ENCODE measurements around the gene ASAP2. TPM values are rescaled to one million over a fixed set of nuclear protein-coding genes. Genes with fewer than 3 reads are reported as not detected.

Gene ASAP2
- total RNA-seq, 2 experiments from 2014 or later = 0.21 to 0.26 TPM

DNA sequence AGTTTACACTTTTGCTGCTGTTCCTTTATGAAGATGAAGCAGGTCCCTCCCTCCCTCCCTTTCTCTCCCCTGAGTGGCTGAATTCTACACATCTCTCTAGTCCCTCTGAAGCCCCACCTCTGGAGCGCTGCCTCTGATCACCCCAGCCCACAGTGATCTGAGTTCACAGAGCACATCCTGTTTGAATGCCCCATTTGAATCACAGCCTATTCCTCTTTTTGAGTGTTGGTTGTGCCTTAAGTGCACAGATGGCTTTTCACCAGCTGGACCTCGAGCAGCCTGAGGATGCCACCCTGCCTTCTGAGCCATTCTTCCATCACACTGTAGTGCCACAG lies 129.6 kb downstream of the ASAP2 start:
- H3K4me1 Mint-ChIP-seq = peaks cover 19% of the 10 kb centered on the region
- peak; percentile 97 for ATAC-seq
- POLR2A ChIA-PET = no interaction called here

DNA sequence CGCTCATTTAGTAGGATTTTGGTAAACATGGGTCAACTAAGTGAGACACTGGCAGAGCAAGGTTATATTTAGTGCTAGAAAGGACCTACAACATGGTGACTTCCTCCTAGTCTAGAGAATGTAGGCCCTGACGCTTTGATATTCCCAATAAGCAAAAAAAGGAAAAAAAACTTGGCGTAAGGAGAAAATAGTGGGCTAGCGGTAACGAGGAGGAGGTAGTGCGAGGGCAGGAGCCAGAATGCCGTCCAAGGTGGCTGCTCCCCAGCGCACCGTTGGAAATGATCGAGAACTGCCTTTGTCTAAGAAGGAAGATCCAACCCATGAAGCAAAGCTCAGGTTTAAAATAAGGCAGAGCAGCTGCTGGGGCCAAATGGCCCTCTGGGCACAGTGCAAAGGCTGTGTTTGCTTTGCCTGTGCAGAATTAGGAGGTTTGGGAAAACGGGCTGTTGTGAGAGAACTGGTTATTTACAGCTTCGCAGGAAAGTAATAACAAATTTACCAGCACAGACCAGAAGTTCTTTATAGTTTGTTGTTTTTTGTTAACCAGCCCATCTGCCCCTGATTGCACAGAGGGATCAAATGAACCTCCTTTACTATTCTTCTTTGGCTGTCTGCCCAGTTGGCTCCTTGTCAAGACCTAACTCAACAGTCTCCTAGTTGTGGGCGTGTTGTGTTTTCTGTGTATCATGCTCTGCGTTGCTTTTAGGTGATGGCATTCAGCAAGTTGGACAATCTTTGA lies 130.1 kb downstream of the ASAP2 start:
- DNase-seq (peak; percentile 26), ATAC-seq (no peak)
- Mint-ChIP-seq H3K36me3 (ENCODE audit: low read depth) (no peaks in the 10 kb centered on the region), H3K27me3 (no peaks in the 10 kb centered on the region), H3K4me3 (no peak overlapping the region), H3K27ac (no peak overlapping the region), H3K4me1 (peaks cover 19% of the 10 kb centered on the region), H3K9me3 (ENCODE audit: low read depth) (no peaks in the 10 kb centered on the region)
- ChIA-PET CTCF (interaction anchor here (0.5 kb wide), 1 partner anchor 77 kb away, joined by 3 read pairs; no protein-coding TSS in a partner anchor), POLR2A (no interaction called here)
- intact Hi-C loops (cut with DNase I, micrococcal nuclease) = loop anchor here in 1 of 2 experiments (10.0 kb wide), 1 partner anchor 192 kb away; no protein-coding TSS in a partner anchor

More for the DNA sequence above, 129.6 kb downstream of the ASAP2 start:
- CTCF ChIA-PET = no interaction called here
- no peak overlapping the region for H3K4me3 Mint-ChIP-seq
- intact Hi-C loops (cut with DNase I, micrococcal nuclease) = loop anchor here in 1 of 2 experiments (10.0 kb wide), 1 partner anchor 191 kb away; no protein-coding TSS in a partner anchor
- no peak overlapping the region for H3K27ac Mint-ChIP-seq
- peak; percentile 60 for DNase-seq
- no peaks in the 10 kb centered on the region for H3K9me3 Mint-ChIP-seq (ENCODE audit: low read depth)
- H3K27me3 Mint-ChIP-seq = no peaks in the 10 kb centered on the region
- H3K36me3 Mint-ChIP-seq (ENCODE audit: low read depth) = no peaks in the 10 kb centered on the region

DNA sequence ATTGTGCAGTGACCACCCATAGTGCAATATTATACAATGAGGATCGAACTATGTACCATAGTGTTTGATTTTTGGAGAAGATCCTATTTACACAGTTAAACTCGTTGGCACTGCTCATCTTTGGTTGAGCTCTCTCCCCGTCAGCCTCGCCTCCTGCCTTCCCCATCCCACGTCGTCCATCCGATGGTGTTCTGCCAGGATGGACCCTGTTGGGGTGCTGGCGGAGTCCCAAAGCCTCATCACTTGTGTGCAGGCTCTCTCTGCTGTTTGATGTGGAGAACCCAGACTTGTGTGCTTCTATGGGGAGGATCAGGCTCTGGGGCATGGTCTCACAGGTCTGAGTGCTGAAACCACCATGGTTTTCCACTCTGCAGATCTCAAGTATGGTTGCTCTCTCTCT lies 131.3 kb downstream of the ASAP2 start:
- Mint-ChIP-seq H3K4me3 (no peak overlapping the region), H3K4me1 (peaks cover 19% of the 10 kb centered on the region), H3K27ac (no peak overlapping the region), H3K36me3 (ENCODE audit: low read depth) (no peaks in the 10 kb centered on the region), H3K27me3 (no peaks in the 10 kb centered on the region), H3K9me3 (ENCODE audit: low read depth) (no peaks in the 10 kb centered on the region)
- intact Hi-C loops (cut with DNase I, micrococcal nuclease) = loop anchor here in 1 of 2 experiments (10.0 kb wide), 1 partner anchor 193 kb away; no protein-coding TSS in a partner anchor
- no peak for ATAC-seq
- CTCF ChIA-PET = interaction anchor here (0.6 kb wide), 1 partner anchor 18 kb away, joined by 3 read pairs; no protein-coding TSS in a partner anchor
- POLR2A ChIA-PET = no interaction called here
- no peak for DNase-seq

DNA sequence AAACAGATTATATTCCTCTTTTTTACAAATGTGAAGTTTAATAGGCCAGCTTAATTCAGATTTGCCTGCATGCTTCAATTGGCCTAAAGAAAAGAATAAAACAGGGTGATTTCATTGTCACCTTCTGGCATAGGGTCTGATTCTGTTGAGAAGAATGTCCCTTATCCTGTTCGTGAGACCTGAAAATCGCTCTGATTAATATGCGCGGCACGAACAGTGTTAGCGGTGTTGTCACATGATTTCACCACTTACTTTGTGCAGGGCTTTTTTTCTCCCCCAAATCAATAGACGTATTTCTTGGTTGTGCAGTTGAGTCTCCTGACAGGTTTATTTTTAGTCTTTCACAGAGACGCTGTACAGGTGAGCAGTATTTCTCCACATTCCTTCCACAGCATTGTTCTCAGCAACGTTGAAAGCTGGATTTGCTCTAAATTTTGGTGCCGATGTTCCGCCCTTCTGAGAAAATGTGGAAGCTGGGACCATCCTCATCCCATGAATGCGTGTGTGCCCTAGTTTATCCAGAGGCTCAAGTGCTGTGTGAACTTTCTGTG lies 134.8 kb downstream of the ASAP2 start:
- no peak for DNase-seq
- no peak overlapping the region for H3K27ac Mint-ChIP-seq
- no peaks in the 10 kb centered on the region for H3K36me3 Mint-ChIP-seq (ENCODE audit: low read depth)
- ChIA-PET CTCF (interaction anchor here (0.5 kb wide), 1 partner anchor 458 kb away, joined by 3 read pairs; no protein-coding TSS in a partner anchor), POLR2A (no interaction called here)
- H3K27me3 Mint-ChIP-seq = no peaks in the 10 kb centered on the region
- no peaks in the 10 kb centered on the region for H3K9me3 Mint-ChIP-seq (ENCODE audit: low read depth)
- peaks cover 6% of the 10 kb centered on the region for H3K4me1 Mint-ChIP-seq
- H3K4me3 Mint-ChIP-seq = no peak overlapping the region
- ATAC-seq = no peak
- intact Hi-C loops (cut with DNase I, micrococcal nuclease) = no loop called here

DNA sequence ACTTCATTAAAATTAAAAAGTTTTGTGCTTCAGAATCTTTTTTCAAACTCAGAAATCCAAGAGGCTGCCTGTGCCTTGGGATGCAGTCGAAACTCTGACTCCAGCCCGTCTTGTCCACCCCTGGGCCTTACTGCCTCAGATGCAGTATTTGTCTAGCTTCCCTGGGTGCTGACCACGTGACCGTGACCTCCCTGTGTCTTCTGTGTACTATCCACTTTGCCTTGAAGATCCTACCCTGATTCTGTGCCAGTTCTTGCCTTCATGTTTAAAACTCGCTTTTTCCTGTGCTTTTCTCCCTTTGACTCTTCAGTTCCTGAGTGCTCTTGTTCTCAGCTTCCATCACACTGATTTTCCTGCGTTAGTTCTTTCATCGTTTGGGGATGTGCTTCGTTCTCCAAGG lies 136.0 kb downstream of the ASAP2 start:
- Mint-ChIP-seq H3K9me3 (ENCODE audit: low read depth) (no peaks in the 10 kb centered on the region), H3K36me3 (ENCODE audit: low read depth) (no peaks in the 10 kb centered on the region), H3K27ac (no peak overlapping the region), H3K4me1 (no peaks in the 10 kb centered on the region), H3K4me3 (no peak overlapping the region), H3K27me3 (no peaks in the 10 kb centered on the region)
- intact Hi-C loops (cut with DNase I, micrococcal nuclease) = no loop called here
- POLR2A ChIA-PET = no interaction called here
- ATAC-seq (no peak), DNase-seq (no peak)
- CTCF ChIA-PET = interaction anchor here (0.5 to 0.9 kb wide), 2 partner anchors 200 to 828 kb away, joined by 3 read pairs; no protein-coding TSS in a partner anchor

DNA sequence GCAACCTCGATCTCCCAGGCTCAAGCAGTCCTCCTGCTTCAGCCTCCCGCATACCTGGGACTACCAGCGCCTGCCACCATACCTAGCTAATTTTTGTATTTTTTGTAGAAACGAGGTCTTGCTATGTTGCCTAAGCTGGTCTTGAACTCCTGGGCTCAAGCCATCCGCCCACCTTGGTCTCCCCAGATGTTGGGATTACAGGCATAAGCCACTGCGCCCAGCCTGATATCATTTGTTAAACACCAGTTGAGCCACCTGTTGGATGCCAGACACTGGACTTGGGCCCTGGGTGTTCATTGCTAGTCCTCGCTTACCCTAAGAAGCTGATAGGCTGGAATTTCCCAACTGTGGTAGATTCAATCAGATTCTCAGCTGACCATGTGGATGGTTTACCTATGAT lies 136.9 kb downstream of the ASAP2 start:
- intact Hi-C loops (cut with DNase I, micrococcal nuclease) = no loop called here
- no peak overlapping the region for H3K27ac Mint-ChIP-seq
- no peak overlapping the region for H3K4me3 Mint-ChIP-seq
- no peaks in the 10 kb centered on the region for H3K4me1 Mint-ChIP-seq
- H3K36me3 Mint-ChIP-seq (ENCODE audit: low read depth) = no peaks in the 10 kb centered on the region
- no peaks in the 10 kb centered on the region for H3K9me3 Mint-ChIP-seq (ENCODE audit: low read depth)
- no peaks in the 10 kb centered on the region for H3K27me3 Mint-ChIP-seq
- ATAC-seq = no peak
- POLR2A ChIA-PET = no interaction called here
- DNase-seq = no peak
- CTCF ChIA-PET = no interaction called here

DNA sequence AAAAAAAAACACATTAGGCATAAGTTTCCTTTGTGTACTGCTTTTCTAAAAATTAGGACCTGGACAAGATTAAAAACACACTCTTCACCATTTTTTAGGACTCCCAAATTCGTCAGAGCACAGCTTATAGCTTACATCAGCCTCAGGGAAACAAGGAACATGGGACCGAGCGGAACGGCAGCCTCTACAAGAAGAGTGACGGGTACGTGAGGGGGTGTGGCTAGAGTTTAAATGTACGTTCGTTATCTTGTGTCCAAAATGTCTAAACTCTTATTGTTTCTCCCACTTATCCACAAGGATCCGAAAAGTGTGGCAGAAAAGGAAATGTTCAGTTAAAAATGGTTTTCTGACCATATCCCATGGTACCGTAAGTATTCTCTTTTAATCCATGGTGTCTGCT lies 137.8 kb downstream of the ASAP2 start:
- ChIA-PET CTCF (no interaction called here), POLR2A (no interaction called here)
- no peaks in the 10 kb centered on the region for H3K36me3 Mint-ChIP-seq (ENCODE audit: low read depth)
- H3K27me3 Mint-ChIP-seq = no peaks in the 10 kb centered on the region
- ATAC-seq (no peak), DNase-seq (no peak)
- intact Hi-C loops (cut with DNase I, micrococcal nuclease) = no loop called here
- no peaks in the 10 kb centered on the region for H3K9me3 Mint-ChIP-seq (ENCODE audit: low read depth)
- H3K4me3 Mint-ChIP-seq = no peak overlapping the region
- H3K27ac Mint-ChIP-seq = no peak overlapping the region
- no peaks in the 10 kb centered on the region for H3K4me1 Mint-ChIP-seq

DNA sequence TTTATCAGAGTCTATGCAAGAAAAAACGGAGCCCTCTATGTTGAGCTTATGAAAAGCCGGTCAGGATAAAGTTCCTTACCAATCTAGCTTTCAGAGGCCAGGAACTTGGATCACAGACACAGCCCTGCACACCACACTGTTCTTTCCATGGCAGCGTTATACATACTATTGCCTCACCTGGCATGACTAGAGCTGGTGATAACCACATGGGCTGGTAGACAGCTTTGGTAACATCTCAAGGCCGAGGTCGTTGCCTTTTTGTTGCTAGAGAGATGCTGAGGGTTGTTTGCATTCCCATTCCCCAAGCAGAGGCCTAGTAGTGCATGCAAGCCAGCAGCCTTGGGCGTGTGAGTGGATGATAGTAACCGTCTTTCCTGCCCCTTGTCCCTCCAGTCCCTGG lies 138.7 kb downstream of the ASAP2 start:
- intact Hi-C loops (cut with DNase I, micrococcal nuclease) = no loop called here

DNA sequence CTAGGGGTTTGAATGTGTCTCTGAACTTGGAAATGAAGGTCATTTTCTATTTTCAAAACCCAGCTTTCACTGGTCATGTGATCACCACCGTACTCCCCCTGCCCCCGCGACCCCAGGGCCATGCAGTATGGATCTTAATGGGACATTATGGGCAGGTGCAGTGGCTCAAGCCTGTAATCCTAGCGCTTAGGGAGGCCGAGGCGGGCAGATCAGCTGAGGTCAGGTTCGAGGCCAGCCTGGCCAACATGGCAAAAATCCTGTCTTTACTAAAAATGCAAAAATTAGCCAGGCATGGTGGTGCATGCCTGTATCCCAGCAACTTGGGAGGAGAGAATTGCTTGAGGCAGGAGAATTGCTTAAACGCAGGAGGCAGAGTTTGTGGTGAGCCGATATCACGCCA lies 139.4 kb downstream of the ASAP2 start:
- ChIA-PET CTCF (interaction anchor here (0.6 kb wide), 1 partner anchor 1749 kb away, joined by 5 read pairs; no protein-coding TSS in a partner anchor), POLR2A (no interaction called here)
- ATAC-seq (no peak), DNase-seq (no peak)
- Mint-ChIP-seq H3K9me3 (ENCODE audit: low read depth) (no peaks in the 10 kb centered on the region), H3K27me3 (no peaks in the 10 kb centered on the region), H3K4me1 (no peaks in the 10 kb centered on the region), H3K27ac (no peak overlapping the region), H3K4me3 (no peak overlapping the region), H3K36me3 (ENCODE audit: low read depth) (no peaks in the 10 kb centered on the region)
- intact Hi-C loops (cut with DNase I, micrococcal nuclease) = no loop called here

More for the DNA sequence above, 138.7 kb downstream of the ASAP2 start:
- Mint-ChIP-seq H3K4me1 (no peaks in the 10 kb centered on the region), H3K36me3 (ENCODE audit: low read depth) (no peaks in the 10 kb centered on the region), H3K27me3 (no peaks in the 10 kb centered on the region), H3K27ac (no peak overlapping the region), H3K9me3 (ENCODE audit: low read depth) (no peaks in the 10 kb centered on the region), H3K4me3 (no peak overlapping the region)
- ATAC-seq = no peak
- ChIA-PET CTCF (no interaction called here), POLR2A (no interaction called here)
- no peak for DNase-seq

DNA sequence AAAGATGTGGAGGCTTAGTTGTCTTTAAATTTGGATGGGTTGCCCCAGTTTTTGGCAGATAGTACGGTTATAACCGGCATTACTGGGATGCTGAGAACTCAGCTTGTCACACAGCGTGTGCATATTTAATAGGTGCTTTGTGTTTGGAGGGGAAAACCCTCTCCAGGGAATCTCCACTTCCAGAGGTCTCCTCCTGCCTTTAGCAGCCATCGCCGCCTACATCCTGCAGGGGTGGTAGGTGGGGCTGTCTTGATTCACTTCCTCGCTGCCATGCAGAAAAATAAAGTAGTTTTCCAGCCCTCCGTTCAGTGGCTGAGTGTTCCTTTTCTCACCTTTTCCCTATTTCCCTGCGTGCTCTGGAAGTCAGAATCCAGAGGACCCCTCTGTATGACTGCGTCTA lies 140.3 kb downstream of the ASAP2 start:
- Mint-ChIP-seq H3K4me1 (no peaks in the 10 kb centered on the region), H3K4me3 (no peak overlapping the region), H3K36me3 (ENCODE audit: low read depth) (no peaks in the 10 kb centered on the region), H3K9me3 (ENCODE audit: low read depth) (no peaks in the 10 kb centered on the region), H3K27ac (no peak overlapping the region), H3K27me3 (no peaks in the 10 kb centered on the region)
- ChIA-PET POLR2A (no interaction called here), CTCF (no interaction called here)
- intact Hi-C loops (cut with DNase I, micrococcal nuclease) = no loop called here
- DNase-seq (no peak), ATAC-seq (no peak)

DNA sequence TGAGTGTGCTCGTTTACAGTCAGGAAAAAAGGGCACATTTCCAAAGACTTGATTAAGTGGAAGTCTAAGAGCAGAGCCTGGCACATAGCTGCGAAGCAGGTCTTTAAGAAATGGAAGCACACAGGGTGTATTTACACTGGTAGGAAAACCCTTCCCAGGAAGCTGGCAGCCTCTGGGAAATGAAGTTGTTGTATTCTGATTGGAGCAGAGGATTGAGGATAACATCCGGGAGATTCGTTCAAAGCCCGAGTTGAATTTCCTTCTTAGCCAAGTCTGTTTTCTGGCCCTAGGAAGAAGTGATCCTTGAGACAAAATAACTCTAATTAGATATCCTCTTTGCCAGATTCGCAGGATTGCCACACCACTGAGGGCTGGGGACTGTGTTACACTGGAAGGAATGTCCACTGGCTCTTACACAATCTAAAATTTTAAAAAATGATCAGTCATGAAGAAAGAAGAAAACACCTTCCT lies 140.8 kb downstream of the ASAP2 start:
- Mint-ChIP-seq H3K4me1 (no peaks in the 10 kb centered on the region), H3K36me3 (ENCODE audit: low read depth) (no peaks in the 10 kb centered on the region), H3K27ac (no peak overlapping the region), H3K9me3 (ENCODE audit: low read depth) (no peaks in the 10 kb centered on the region), H3K4me3 (no peak overlapping the region), H3K27me3 (no peaks in the 10 kb centered on the region)
- CTCF ChIA-PET = interaction anchor here (0.8 kb wide), 1 partner anchor 104 kb away, joined by 5 read pairs; no protein-coding TSS in a partner anchor
- POLR2A ChIA-PET = interaction anchor here (0.7 kb wide), 1 partner anchor 75 kb away, joined by 3 read pairs; no protein-coding TSS in a partner anchor
- DNase-seq = no peak
- intact Hi-C loops (cut with DNase I, micrococcal nuclease) = no loop called here
- no peak for ATAC-seq

DNA sequence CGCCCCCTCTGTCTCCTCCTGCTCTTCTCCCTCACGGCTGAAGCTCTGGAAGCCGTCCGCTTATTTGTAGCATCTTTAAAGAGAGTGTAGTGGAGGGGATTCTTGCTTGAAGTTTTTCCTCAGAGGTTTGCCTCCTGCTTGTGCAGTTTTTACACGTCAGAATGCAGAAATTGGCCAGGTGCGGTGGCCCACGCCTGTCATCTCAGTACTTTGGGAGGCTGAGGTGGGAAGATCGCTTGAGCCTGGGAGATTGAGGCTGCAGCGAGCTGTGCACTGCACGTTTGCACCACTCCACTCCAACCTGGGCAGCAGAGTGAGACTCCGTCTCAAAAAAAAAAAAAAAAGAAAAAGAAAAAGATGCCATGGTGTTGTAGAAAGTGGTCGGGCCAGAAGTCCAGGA lies 147.7 kb downstream of the ASAP2 start:
- no peak for DNase-seq
- ChIA-PET POLR2A (no interaction called here), CTCF (no interaction called here)
- Mint-ChIP-seq H3K4me1 (no peaks in the 10 kb centered on the region), H3K27ac (no peak overlapping the region), H3K9me3 (ENCODE audit: low read depth) (no peaks in the 10 kb centered on the region), H3K27me3 (peaks cover 14% of the 10 kb centered on the region), H3K4me3 (no peak overlapping the region), H3K36me3 (ENCODE audit: low read depth) (no peaks in the 10 kb centered on the region)
- no peak for ATAC-seq
- intact Hi-C loops (cut with DNase I, micrococcal nuclease) = no loop called here
